Urothelium cell line (cell line): ENCODE measurements around the gene PTPRD.

Experiments used
- DNase-seq: peaks from one replicate; pipeline ENCODE4 v3.0.0; 2011; ENCODE audit warnings: low spot score, mixed read lengths
- FAIRE-seq: peaks from 2 replicates; lab custom pipeline; 2011; peaks lifted over from hg19 to GRCh38; lab: Jason Lieb, UNC

PTPRD gene

DNA sequence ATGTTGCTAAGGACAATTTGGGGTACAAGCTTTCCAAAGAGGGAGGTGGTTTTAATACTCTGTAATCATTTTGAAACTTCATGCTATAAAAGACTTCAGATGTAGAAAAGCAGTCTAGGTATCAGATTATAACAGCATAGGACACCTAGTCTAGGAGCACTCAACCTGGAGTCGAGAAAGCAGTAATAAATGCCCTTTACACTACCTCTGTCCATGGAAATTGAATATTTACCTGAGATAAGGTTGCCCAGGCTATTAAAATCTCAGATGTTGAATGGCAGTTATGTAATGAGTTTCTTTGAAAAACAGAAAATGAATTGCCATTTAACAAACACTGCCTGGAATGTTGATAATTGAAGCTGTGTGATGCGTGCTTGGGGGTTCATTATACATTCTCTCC, 2251.4 kb downstream of the PTPRD start:
- DNase-seq = no peak
- no peak for FAIRE-seq

- no peak for DNase-seq
- no peak for FAIRE-seq
These were observed 2256.4 kb downstream of the PTPRD start for GRCh38 chr9:8356406-8356805.

DNA sequence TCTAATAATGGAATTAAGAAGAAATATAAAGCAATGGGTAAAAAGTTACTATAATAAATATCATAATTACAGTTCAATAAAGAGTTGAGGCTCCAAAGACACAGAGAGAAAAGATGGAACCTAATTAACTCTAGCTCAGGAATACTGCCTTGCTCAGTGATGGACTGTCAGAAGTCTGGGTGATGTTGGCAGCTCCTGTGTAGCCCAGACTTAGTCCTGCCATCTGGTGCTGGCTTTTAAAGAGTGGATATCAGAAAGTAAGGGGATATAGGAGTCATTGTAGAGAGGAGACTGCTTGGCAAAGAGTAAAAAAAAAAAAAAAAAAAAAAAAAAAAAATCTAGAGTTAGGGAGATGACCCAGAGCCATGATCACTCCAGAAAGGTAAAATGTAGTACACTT, 2261.4 kb downstream of the PTPRD start:
- no peak for DNase-seq
- no peak for FAIRE-seq

DNA sequence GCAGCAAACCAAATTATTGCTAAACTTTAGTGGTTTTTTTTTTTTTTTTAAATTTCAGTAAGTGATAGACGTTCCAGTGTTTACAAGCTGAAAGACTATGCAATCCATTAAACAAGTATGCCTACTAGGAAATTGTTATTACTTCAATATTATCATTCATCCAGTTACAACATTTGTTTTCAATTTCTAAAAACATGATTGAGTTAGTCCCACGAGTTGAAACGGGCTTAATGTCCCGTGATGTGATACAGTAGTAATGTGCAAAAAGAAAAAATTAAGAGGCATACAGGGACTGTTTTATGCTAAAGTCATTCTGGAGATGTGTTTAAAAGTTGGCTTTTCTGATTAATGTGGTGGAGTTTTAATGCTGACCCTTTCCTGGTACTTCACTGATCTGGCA, 2262.9 kb downstream of the PTPRD start:
- FAIRE-seq (no peak), DNase-seq (no peak)

GRCh38 chr9:8349376-8349775, 2263.4 kb downstream of the PTPRD start:
- FAIRE-seq (no peak), DNase-seq (no peak)

GRCh38 chr9:8348756-8349155, 2264.0 kb downstream of the PTPRD start:
- FAIRE-seq = no peak
- no peak for DNase-seq

GRCh38 chr9:8346296-8346695, 2266.5 kb downstream of the PTPRD start:
- DNase-seq (peak; percentile 52), FAIRE-seq (no peak)

- no peak for DNase-seq
These were observed 2273.9 kb downstream of the PTPRD start for GRCh38 chr9:8338767-8339510.

GRCh38 chr9:8337834-8338766, 2274.7 kb downstream of the PTPRD start:
- no peak for DNase-seq
- no peak for FAIRE-seq

More at GRCh38 chr9:8338767-8339510, 2273.9 kb downstream of the PTPRD start:
- FAIRE-seq = no peak

GRCh38 chr9:8332871-8333270, 2279.9 kb downstream of the PTPRD start:
- no peak for FAIRE-seq
- no peak for DNase-seq

DNA sequence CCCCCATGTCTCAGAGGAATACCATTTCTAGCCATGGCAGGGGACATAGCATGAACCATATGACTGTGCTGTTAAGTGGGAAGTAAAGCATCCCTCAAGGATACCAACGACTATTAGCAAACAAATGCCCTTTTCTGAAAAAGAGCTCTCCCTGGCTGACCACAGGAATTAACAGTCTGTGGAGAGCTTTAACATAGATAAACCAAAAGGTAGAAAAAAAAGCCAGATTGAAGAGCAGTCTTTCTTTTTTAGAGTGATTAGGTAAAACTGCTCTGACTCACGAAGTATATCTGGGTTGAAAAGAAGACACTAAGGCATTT, 2280.5 kb downstream of the PTPRD start:
- FAIRE-seq (no peak), DNase-seq (no peak)

GRCh38 chr9:8331507-8332330, 2281.1 kb downstream of the PTPRD start:
- DNase-seq (no peak), FAIRE-seq (no peak)

DNA sequence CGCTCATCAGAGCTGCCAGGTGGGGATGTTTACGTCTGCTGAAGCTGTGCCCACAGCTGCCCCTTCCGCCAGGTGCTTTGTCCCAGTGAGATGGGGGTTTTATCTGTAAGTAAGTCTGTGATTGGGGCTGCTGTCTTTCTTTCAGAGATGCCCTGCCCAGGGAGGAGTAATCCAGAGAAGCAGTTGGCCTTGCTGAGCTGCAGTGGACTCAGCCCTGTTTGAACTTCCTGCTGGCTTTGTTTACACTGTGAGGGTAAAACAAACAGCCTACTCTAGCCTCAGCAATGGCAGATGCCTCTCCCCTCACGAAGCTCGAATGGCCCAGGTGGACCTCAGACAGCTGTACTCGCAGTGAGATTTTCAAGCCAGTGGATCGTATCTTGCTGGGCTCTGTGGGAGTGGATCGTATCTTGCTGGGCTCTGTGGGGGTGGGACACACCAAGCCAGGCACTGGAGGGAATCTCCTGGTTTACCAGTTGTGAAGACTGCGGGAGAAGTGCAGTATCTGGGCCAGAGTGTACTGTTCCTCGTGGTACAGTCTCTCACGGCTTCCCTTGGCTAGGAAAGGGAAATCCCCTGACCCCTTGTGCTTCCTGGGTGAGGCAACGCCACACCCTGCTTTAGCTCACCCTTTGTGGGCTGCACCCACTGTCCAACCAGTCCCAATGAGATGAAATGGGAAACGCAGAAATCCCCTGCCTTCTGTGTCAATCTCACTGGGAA, 2283.1 kb downstream of the PTPRD start:
- FAIRE-seq = no peak
- DNase-seq = no peak

DNA sequence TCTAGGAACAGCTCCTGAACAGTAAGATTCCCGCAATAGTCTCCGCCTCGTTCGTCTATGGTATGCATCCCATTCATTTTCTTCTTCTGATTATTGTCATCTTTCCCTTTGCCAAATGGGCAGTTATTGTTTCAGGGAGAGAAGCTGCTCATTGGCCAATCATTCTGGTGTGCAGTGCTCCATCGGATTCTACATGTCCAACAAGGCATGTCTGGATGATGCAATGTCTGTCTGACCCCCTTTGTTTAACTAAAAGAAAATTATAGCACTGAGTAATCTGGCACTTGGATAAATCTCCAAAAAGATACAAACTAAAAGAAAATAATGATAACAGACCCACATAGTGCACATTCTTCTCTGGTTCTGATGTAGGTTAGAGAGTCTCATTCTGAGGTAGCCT, 2297.6 kb downstream of the PTPRD start:
- FAIRE-seq = no peak

DNA sequence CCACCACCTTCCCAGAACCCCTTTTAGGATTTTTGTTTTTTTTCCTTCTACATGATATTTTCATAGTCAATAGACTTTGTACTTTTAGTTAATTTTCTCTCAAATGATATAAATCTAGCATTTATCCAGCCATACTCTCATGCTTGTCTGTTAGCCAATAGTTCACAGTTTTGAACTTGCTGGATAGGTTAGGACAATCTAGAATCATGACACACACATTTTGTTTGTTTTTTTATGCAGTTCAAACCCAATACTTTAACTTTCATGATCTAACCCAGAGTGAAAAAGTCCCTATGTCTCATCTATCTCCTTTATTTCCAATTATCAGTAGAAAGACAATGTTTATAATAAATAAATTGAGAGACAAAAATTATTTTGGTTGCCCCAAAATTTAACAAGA, 2303.5 kb downstream of the PTPRD start:
- no peak for DNase-seq
- FAIRE-seq = no peak

More for the DNA sequence above, 2297.6 kb downstream of the PTPRD start:
- no peak for DNase-seq

DNA sequence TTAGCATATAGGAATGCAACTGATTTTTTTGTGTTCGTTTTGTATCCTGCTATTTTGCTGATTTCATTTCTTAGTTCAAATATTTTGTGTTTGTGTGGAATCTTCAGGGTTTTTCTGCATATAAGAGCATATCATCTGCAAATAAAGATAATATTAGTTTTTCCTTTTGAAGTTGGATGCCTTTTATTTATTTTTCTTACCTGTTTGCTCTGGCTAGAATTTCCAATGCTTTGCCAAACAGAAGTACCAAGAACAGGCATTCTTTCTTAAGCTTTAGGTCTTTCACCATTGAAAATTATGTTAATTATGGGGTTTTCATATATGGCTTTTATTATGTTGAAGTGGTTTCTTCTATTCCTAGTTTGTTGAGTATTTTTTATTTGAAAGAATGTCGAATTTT, 2308.1 kb downstream of the PTPRD start:
- DNase-seq (no peak), FAIRE-seq (no peak)

DNA sequence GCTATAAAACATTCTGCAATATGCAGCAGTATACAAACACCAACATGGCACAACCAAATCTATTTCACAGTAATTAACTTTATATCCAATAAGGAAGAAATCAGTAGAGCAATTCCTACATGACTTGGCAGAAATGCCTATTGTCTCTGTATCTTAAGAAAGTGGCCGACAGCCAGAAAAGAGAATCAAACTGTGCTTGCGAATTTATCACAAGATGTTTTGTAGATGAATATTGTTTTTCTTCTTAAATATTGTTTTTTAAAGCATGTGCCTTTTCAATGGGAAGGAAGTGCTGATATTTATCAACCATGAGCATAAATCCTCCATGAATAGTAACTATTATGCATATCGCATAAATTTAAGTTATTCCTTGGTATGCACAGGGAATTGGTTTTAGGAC, 2311.5 kb downstream of the PTPRD start:
- FAIRE-seq (no peak), DNase-seq (no peak)

DNA sequence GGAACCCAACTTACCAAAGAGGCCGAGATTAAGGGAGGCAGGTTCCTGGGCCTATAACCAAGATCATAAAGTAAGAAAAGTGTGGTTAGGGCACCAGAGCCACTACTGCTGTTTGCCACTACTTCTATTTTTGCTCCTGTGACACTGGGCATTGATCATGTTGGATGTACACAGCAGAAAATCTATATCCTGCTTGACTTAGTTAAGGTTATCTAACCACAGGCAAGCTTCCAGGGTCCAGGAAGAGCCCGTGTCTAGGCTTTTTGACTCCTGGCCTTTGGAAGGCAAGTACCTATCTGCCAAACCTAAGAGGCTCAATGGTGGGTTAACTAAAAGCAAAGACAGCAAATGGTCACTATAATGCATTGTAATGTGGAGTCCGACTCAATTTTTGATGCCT, 2315.8 kb downstream of the PTPRD start:
- FAIRE-seq (no peak), DNase-seq (no peak)

GRCh38 chr9:8292657-8293056, 2320.1 kb downstream of the PTPRD start:
- DNase-seq = no peak
- FAIRE-seq = no peak

DNA sequence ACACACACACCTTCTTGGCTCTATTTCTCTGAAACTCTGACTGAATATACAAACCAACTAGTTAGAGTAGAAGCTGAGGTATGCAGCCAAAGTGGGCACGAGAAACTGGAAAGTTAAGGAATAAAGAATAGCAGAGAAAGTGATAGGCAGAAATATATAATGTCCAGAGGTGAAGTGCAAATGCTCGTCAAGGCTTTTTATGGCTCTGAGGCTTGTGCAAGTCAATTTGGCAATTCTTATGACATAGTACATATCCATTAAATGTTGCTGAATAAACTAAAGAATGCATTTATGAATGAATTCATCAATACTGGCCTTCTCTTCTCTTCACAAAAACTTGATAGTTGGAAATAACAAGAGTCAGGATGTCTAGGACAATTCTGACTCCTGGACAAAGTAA, 2323.1 kb downstream of the PTPRD start:
- FAIRE-seq (no peak), DNase-seq (no peak)

- DNase-seq = no peak
- FAIRE-seq = no peak
These were observed 2324.8 kb downstream of the PTPRD start for GRCh38 chr9:8287970-8288369.
